ENCODE results near the gene CPA2.
"Not testable (repeated sequence)": the region's sequence is repeated elsewhere in the genome, so short reads cannot be mapped to it uniquely, and the experiment has no call there.

Gene CPA2

GRCh38 chr7:130266258-130266960, at the start of gene CPA2:
Gene CPA2, plus strand, starts transcription at chr7:130266863. Its CDS starts 19 bp downstream, at chr7:130266882.
- Histone ChIP-seq H3K36me3 (ENCODE audit: control insufficient read depth, insufficient read depth, low read length) (no peaks in the 10 kb centered on the region), H3K4me3 (ENCODE audit: low read depth, low read length) (no peak within 1 kb of the TSS), H3K9ac (ENCODE audit: low read length) (no peak within 1 kb of the TSS), H3K27me3 (ENCODE audit: control insufficient read depth, insufficient read depth, low read length) (no peaks in the 10 kb centered on the region), H3K9me3 (ENCODE audit: control insufficient read depth, insufficient read depth, low read depth, low read length) (no peaks in the 10 kb centered on the region), H3K27ac (ENCODE audit: low read depth, low read length) (no peak within 1 kb of the TSS), H3K4me1 (ENCODE audit: control insufficient read depth, insufficient read depth, low read length) (peaks cover 36% of the 10 kb centered on the region)

GRCh38 chr7:130218806-130219620, 47.6 kb upstream of the CPA2 start:
- Histone ChIP-seq H3K27ac (ENCODE audit: low read depth, low read length) (no peak overlapping the region), H3K27me3 (ENCODE audit: control insufficient read depth, insufficient read depth, low read length) (no peaks in the 10 kb centered on the region), H3K4me3 (ENCODE audit: low read depth, low read length) (no peak overlapping the region), H3K9ac (ENCODE audit: low read length) (no peak overlapping the region), H3K9me3 (ENCODE audit: control insufficient read depth, insufficient read depth, low read depth, low read length) (no peaks in the 10 kb centered on the region), H3K4me1 (ENCODE audit: control insufficient read depth, insufficient read depth, low read length) (no peaks in the 10 kb centered on the region), H3K36me3 (ENCODE audit: control insufficient read depth, insufficient read depth, low read length) (no peaks in the 10 kb centered on the region)

GRCh38 chr7:130219871-130220270, 46.8 kb upstream of the CPA2 start:
- no peak overlapping the region for H3K4me3 ChIP-seq (ENCODE audit: low read depth, low read length)
- H3K27ac ChIP-seq (ENCODE audit: low read depth, low read length), result no peak overlapping the region

GRCh38 chr7:130221746-130222145, 44.9 kb upstream of the CPA2 start:
- Histone ChIP-seq H3K9ac (ENCODE audit: low read length) (no peak overlapping the region), H3K4me3 (ENCODE audit: low read depth, low read length) (no peak overlapping the region), H3K4me1 (ENCODE audit: control insufficient read depth, insufficient read depth, low read length) (no peaks in the 10 kb centered on the region), H3K9me3 (ENCODE audit: control insufficient read depth, insufficient read depth, low read depth, low read length) (no peaks in the 10 kb centered on the region), H3K27ac (ENCODE audit: low read depth, low read length) (no peak overlapping the region), H3K36me3 (ENCODE audit: control insufficient read depth, insufficient read depth, low read length) (no peaks in the 10 kb centered on the region), H3K27me3 (ENCODE audit: control insufficient read depth, insufficient read depth, low read length) (no peaks in the 10 kb centered on the region)

More at GRCh38 chr7:130219871-130220270, 46.8 kb upstream of the CPA2 start:
- H3K27me3 ChIP-seq (ENCODE audit: control insufficient read depth, insufficient read depth, low read length), result no peaks in the 10 kb centered on the region
- no peaks in the 10 kb centered on the region for H3K36me3 ChIP-seq (ENCODE audit: control insufficient read depth, insufficient read depth, low read length)
- H3K4me1 ChIP-seq (ENCODE audit: control insufficient read depth, insufficient read depth, low read length), result no peaks in the 10 kb centered on the region
- H3K9ac ChIP-seq (ENCODE audit: low read length), result no peak overlapping the region
- no peaks in the 10 kb centered on the region for H3K9me3 ChIP-seq (ENCODE audit: control insufficient read depth, insufficient read depth, low read depth, low read length)

- no peaks in the 10 kb centered on the region for H3K36me3 ChIP-seq (ENCODE audit: control insufficient read depth, insufficient read depth, low read length)
- H3K4me1 ChIP-seq (ENCODE audit: control insufficient read depth, insufficient read depth, low read length), result peaks cover 10% of the 10 kb centered on the region
- H3K9me3 ChIP-seq (ENCODE audit: control insufficient read depth, insufficient read depth, low read depth, low read length), result no peaks in the 10 kb centered on the region
- H3K9ac ChIP-seq (ENCODE audit: low read length), result no peak overlapping the region
- no peak overlapping the region for H3K4me3 ChIP-seq (ENCODE audit: low read depth, low read length)
- H3K27ac ChIP-seq (ENCODE audit: low read depth, low read length), result no peak overlapping the region
- H3K27me3 ChIP-seq (ENCODE audit: control insufficient read depth, insufficient read depth, low read length), result no peaks in the 10 kb centered on the region
These were observed 43.0 kb upstream of the CPA2 start for GRCh38 chr7:130223646-130224045.

- H3K27ac ChIP-seq (ENCODE audit: low read depth, low read length), result no peak overlapping the region
- no peak overlapping the region for H3K4me3 ChIP-seq (ENCODE audit: low read depth, low read length)
- H3K4me1 ChIP-seq (ENCODE audit: control insufficient read depth, insufficient read depth, low read length), result peaks cover 15% of the 10 kb centered on the region
- H3K9me3 ChIP-seq (ENCODE audit: control insufficient read depth, insufficient read depth, low read depth, low read length), result no peaks in the 10 kb centered on the region
- H3K27me3 ChIP-seq (ENCODE audit: control insufficient read depth, insufficient read depth, low read length), result no peaks in the 10 kb centered on the region
- H3K36me3 ChIP-seq (ENCODE audit: control insufficient read depth, insufficient read depth, low read length), result no peaks in the 10 kb centered on the region
- no peak overlapping the region for H3K9ac ChIP-seq (ENCODE audit: low read length)
These were observed 42.5 kb upstream of the CPA2 start for GRCh38 chr7:130224210-130224609.

- H3K9ac ChIP-seq (ENCODE audit: low read length); H3K4me3 ChIP-seq (ENCODE audit: low read depth, low read length); H3K27ac ChIP-seq (ENCODE audit: low read depth, low read length); H3K9me3 ChIP-seq (ENCODE audit: control insufficient read depth, insufficient read depth, low read depth, low read length); H3K36me3 ChIP-seq (ENCODE audit: control insufficient read depth, insufficient read depth, low read length); H3K27me3 ChIP-seq (ENCODE audit: control insufficient read depth, insufficient read depth, low read length): not testable (repeated sequence)
- H3K4me1 ChIP-seq (ENCODE audit: control insufficient read depth, insufficient read depth, low read length), result peaks cover 16% of the 10 kb centered on the region
These were observed 41.7 kb upstream of the CPA2 start for GRCh38 chr7:130224923-130225322.

GRCh38 chr7:130226333-130226732, 40.3 kb upstream of the CPA2 start:
- no peaks in the 10 kb centered on the region for H3K36me3 ChIP-seq (ENCODE audit: control insufficient read depth, insufficient read depth, low read length)
- H3K4me3 ChIP-seq (ENCODE audit: low read depth, low read length), result no peak overlapping the region
- H3K9ac ChIP-seq (ENCODE audit: low read length), result no peak overlapping the region
- no peak overlapping the region for H3K27ac ChIP-seq (ENCODE audit: low read depth, low read length)
- H3K9me3 ChIP-seq (ENCODE audit: control insufficient read depth, insufficient read depth, low read depth, low read length), result peaks cover 7% of the 10 kb centered on the region; the same call in 1 of the 2 replicates
- H3K27me3 ChIP-seq (ENCODE audit: control insufficient read depth, insufficient read depth, low read length), result no peaks in the 10 kb centered on the region
- peaks cover 16% of the 10 kb centered on the region for H3K4me1 ChIP-seq (ENCODE audit: control insufficient read depth, insufficient read depth, low read length)

GRCh38 chr7:130227883-130228575, 38.6 kb upstream of the CPA2 start:
- no peak overlapping the region for H3K9ac ChIP-seq (ENCODE audit: low read length)

GRCh38 chr7:130228840-130229502, 37.7 kb upstream of the CPA2 start:
- Histone ChIP-seq H3K9me3 (ENCODE audit: control insufficient read depth, insufficient read depth, low read depth, low read length) (peaks cover 7% of the 10 kb centered on the region; the same call in 1 of the 2 replicates), H3K27me3 (ENCODE audit: control insufficient read depth, insufficient read depth, low read length) (no peaks in the 10 kb centered on the region), H3K4me3 (ENCODE audit: low read depth, low read length) (no peak overlapping the region), H3K36me3 (ENCODE audit: control insufficient read depth, insufficient read depth, low read length) (no peaks in the 10 kb centered on the region), H3K9ac (ENCODE audit: low read length) (no peak overlapping the region), H3K4me1 (ENCODE audit: control insufficient read depth, insufficient read depth, low read length) (peaks cover 16% of the 10 kb centered on the region), H3K27ac (ENCODE audit: low read depth, low read length) (no peak overlapping the region; the same call in 1 of the 2 replicates)

More at GRCh38 chr7:130227883-130228575, 38.6 kb upstream of the CPA2 start:
- Histone ChIP-seq H3K4me1 (ENCODE audit: control insufficient read depth, insufficient read depth, low read length) (peaks cover 16% of the 10 kb centered on the region), H3K27ac (ENCODE audit: low read depth, low read length) (no peak overlapping the region; the same call in 1 of the 2 replicates), H3K4me3 (ENCODE audit: low read depth, low read length) (no peak overlapping the region), H3K36me3 (ENCODE audit: control insufficient read depth, insufficient read depth, low read length) (no peaks in the 10 kb centered on the region), H3K27me3 (ENCODE audit: control insufficient read depth, insufficient read depth, low read length) (no peaks in the 10 kb centered on the region), H3K9me3 (ENCODE audit: control insufficient read depth, insufficient read depth, low read depth, low read length) (peaks cover 7% of the 10 kb centered on the region; the same call in 1 of the 2 replicates)
